Lower leg skin (tissue), 3 donors: ENCODE measurements around the gene CLC.

Experiments used
- POLR2A ChIP-seq, 2 donors: fragments of 450-650 bp; IDR thresholded peaks; one replicate each; pipeline ENCODE4 v1.6.1; 2016 to 2017; ENCODE audit warnings: antibody characterized with exemption in 2 of 2, mild to moderate bottlenecking in 1 of 2, moderate library complexity in 1 of 2
- TF ChIP-seq, protein P1 (sequence below), 3 donors: fragments of 450-650 bp; IDR thresholded peaks; one replicate each; pipeline ENCODE4 v1.5.1; 2016; ENCODE audit warnings: antibody characterized with exemption in 3 of 3, mild to moderate bottlenecking in 3 of 3, moderate library complexity in 2 of 3

- TF ChIP-seq, protein P1, sequence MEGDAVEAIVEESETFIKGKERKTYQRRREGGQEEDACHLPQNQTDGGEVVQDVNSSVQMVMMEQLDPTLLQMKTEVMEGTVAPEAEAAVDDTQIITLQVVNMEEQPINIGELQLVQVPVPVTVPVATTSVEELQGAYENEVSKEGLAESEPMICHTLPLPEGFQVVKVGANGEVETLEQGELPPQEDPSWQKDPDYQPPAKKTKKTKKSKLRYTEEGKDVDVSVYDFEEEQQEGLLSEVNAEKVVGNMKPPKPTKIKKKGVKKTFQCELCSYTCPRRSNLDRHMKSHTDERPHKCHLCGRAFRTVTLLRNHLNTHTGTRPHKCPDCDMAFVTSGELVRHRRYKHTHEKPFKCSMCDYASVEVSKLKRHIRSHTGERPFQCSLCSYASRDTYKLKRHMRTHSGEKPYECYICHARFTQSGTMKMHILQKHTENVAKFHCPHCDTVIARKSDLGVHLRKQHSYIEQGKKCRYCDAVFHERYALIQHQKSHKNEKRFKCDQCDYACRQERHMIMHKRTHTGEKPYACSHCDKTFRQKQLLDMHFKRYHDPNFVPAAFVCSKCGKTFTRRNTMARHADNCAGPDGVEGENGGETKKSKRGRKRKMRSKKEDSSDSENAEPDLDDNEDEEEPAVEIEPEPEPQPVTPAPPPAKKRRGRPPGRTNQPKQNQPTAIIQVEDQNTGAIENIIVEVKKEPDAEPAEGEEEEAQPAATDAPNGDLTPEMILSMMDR (IDR thresholded peaks at IDR 0.05): no peak
- TF ChIP-seq POLR2A (IDR thresholded peaks at IDR 0.05): no peak
Observed at GRCh38 chr19:39686739-39687138, 51.1 kb downstream of the CLC start.
